ENCODE results near the gene ALB.

DNA sequence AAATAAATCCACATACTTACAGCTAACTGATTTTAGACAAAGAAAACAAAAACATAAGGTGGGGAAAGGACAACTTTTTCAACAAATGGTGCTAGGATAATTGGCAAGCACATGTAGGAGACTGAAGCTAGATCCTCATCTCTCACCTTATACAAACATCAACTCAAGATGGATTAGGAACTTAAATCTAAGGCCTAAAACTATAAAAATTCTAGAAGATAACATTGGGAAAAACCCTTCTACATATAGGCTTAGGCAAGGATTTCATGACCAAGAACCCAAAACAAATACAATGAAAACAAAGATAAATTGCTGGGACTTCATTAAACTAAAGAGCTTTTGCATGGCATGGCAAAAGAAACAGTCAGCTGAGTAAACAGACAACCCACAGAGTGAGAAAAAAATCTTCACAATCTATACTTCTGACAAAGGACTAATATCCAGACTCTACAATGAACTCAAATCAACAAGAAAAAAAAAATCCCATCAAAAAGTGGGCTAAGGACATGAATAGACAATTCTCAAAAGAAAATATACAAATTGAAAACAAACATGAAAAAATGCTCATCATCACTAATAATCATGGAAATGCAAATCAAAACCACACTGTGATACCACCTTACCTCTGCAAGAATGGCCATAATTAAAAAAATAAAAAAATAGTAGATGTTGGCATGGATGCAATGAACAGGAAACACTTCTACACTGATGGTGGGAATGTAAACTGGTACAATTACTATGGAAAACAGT, 17.8 kb downstream of the ALB start:
- TF ChIP-seq, protein P1, sequence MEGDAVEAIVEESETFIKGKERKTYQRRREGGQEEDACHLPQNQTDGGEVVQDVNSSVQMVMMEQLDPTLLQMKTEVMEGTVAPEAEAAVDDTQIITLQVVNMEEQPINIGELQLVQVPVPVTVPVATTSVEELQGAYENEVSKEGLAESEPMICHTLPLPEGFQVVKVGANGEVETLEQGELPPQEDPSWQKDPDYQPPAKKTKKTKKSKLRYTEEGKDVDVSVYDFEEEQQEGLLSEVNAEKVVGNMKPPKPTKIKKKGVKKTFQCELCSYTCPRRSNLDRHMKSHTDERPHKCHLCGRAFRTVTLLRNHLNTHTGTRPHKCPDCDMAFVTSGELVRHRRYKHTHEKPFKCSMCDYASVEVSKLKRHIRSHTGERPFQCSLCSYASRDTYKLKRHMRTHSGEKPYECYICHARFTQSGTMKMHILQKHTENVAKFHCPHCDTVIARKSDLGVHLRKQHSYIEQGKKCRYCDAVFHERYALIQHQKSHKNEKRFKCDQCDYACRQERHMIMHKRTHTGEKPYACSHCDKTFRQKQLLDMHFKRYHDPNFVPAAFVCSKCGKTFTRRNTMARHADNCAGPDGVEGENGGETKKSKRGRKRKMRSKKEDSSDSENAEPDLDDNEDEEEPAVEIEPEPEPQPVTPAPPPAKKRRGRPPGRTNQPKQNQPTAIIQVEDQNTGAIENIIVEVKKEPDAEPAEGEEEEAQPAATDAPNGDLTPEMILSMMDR (IDR thresholded peaks at IDR 0.05 in 8 of 11, conservative IDR thresholded peaks at IDR 0.05 in 3 of 11) = no peak
- no peak for TF ChIP-seq POLR2A (IDR thresholded peaks at IDR 0.05)
